ENCODE results near the gene TULP3.

Gene TULP3

DNA sequence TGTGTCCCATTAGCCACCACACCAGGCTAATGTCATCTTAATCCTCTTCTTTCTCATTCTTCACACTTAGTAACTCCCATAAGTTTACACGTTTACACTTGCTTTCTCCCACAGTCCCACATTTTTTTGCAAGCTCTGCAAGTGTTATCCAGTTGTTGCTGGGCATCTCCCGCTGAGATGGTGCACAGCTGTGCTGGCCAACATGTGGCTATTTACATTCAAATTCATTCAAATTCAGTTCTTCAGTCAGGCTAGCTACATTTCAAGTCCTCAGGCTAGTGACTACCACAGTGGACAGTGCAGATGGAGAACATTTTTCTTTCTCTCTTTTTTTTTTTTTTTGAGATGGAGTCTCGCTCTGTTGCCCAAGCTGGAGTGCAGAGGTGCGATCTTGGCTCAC, 58.7 kb downstream of the TULP3 start:
- no peak overlapping the region for H3K4me3 ChIP-seq (ENCODE audit: low read length, poor library complexity, severe bottlenecking)
- no peak overlapping the region for H2AFZ ChIP-seq (ENCODE audit: low read length)
- H3K9ac ChIP-seq (ENCODE audit: low read depth, low read length, poor library complexity, severe bottlenecking): no peak overlapping the region
- H3K79me2 ChIP-seq (ENCODE audit: insufficient read depth, low read length): no peaks in the 10 kb centered on the region
- no peak for TF ChIP-seq EZH2phosphoT487 (IDR thresholded peaks at IDR 0.05; ENCODE audit: borderline replicate concordance)
- TF ChIP-seq, protein P1, sequence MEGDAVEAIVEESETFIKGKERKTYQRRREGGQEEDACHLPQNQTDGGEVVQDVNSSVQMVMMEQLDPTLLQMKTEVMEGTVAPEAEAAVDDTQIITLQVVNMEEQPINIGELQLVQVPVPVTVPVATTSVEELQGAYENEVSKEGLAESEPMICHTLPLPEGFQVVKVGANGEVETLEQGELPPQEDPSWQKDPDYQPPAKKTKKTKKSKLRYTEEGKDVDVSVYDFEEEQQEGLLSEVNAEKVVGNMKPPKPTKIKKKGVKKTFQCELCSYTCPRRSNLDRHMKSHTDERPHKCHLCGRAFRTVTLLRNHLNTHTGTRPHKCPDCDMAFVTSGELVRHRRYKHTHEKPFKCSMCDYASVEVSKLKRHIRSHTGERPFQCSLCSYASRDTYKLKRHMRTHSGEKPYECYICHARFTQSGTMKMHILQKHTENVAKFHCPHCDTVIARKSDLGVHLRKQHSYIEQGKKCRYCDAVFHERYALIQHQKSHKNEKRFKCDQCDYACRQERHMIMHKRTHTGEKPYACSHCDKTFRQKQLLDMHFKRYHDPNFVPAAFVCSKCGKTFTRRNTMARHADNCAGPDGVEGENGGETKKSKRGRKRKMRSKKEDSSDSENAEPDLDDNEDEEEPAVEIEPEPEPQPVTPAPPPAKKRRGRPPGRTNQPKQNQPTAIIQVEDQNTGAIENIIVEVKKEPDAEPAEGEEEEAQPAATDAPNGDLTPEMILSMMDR (conservative IDR thresholded peaks at IDR 0.05; ENCODE audit: low read length): no peak
- no peak overlapping the region for H3K4me2 ChIP-seq (ENCODE audit: low read depth, low read length, poor library complexity, severe bottlenecking)
- no peaks in the 10 kb centered on the region for H3K36me3 ChIP-seq (ENCODE audit: insufficient read depth, low read length)
- H3K9me3 ChIP-seq (ENCODE audit: insufficient read depth, low read depth, low read length): no peaks in the 10 kb centered on the region
- H3F3A ChIP-seq (ENCODE audit: low read depth): no peaks in the 10 kb centered on the region
- no peaks in the 10 kb centered on the region for H3K9me2 ChIP-seq (replicated peaks; ENCODE audit: low read depth, low read length)
- H3K4me1 ChIP-seq (ENCODE audit: insufficient read depth, low read length, poor library complexity, severe bottlenecking): no peaks in the 10 kb centered on the region
- no peaks in the 10 kb centered on the region for H3K27me3 ChIP-seq (ENCODE audit: insufficient read depth, low read length, poor library complexity, severe bottlenecking)
- no peaks in the 10 kb centered on the region for H4K20me1 ChIP-seq (ENCODE audit: insufficient read depth, low read length, poor library complexity, severe bottlenecking)

DNA sequence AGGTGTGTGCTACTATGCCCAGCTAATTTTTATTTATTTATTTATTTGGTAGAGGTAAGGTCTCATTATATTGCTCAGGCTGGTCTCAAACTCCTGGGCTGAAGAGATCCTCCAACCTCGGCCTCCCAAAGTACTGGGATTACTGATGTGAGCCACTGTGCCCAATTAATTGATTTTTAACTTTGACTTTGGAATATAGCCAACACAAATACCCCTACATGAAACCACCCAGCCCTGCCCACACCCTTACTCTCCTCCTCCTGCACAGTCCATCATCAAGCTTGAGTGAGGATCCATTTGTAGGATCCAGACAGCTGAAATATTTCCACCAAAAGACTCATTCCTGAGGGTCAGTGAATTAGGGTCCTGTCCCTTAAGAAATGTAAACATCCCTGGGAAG, 65.2 kb downstream of the TULP3 start:
- Histone ChIP-seq H3K79me2 (ENCODE audit: insufficient read depth, low read length) (no peaks in the 10 kb centered on the region), H3K9me2 (replicated peaks; ENCODE audit: low read depth, low read length) (no peaks in the 10 kb centered on the region), H3K4me1 (ENCODE audit: insufficient read depth, low read length, poor library complexity, severe bottlenecking) (no peaks in the 10 kb centered on the region), H3K4me2 (ENCODE audit: low read depth, low read length, poor library complexity, severe bottlenecking) (no peak overlapping the region), H4K20me1 (ENCODE audit: insufficient read depth, low read length, poor library complexity, severe bottlenecking) (no peaks in the 10 kb centered on the region), H3F3A (ENCODE audit: low read depth) (no peaks in the 10 kb centered on the region), H3K27me3 (ENCODE audit: insufficient read depth, low read length, poor library complexity, severe bottlenecking) (no peaks in the 10 kb centered on the region), H3K4me3 (ENCODE audit: low read length, poor library complexity, severe bottlenecking) (no peak overlapping the region), H3K36me3 (ENCODE audit: insufficient read depth, low read length) (no peaks in the 10 kb centered on the region), H3K9ac (ENCODE audit: low read depth, low read length, poor library complexity, severe bottlenecking) (no peak overlapping the region), H3K9me3 (ENCODE audit: insufficient read depth, low read depth, low read length) (no peaks in the 10 kb centered on the region), H2AFZ (ENCODE audit: low read length) (no peak overlapping the region)
- TF ChIP-seq, protein P1 (conservative IDR thresholded peaks at IDR 0.05; ENCODE audit: low read length): no peak
- no peak for TF ChIP-seq EZH2phosphoT487 (IDR thresholded peaks at IDR 0.05; ENCODE audit: borderline replicate concordance)

GRCh38 chr12:2957816-2958431, 67.2 kb downstream of the TULP3 start:
- Histone ChIP-seq H3K79me2 (ENCODE audit: insufficient read depth, low read length) (no peaks in the 10 kb centered on the region), H3K9ac (ENCODE audit: low read depth, low read length, poor library complexity, severe bottlenecking) (no peak overlapping the region), H3K4me3 (ENCODE audit: low read length, poor library complexity, severe bottlenecking) (no peak overlapping the region), H3K36me3 (ENCODE audit: insufficient read depth, low read length) (no peaks in the 10 kb centered on the region), H3K27me3 (ENCODE audit: insufficient read depth, low read length, poor library complexity, severe bottlenecking) (no peaks in the 10 kb centered on the region), H4K20me1 (ENCODE audit: insufficient read depth, low read length, poor library complexity, severe bottlenecking) (no peaks in the 10 kb centered on the region), H3K9me2 (replicated peaks; ENCODE audit: low read depth, low read length) (no peaks in the 10 kb centered on the region), H3F3A (ENCODE audit: low read depth) (no peaks in the 10 kb centered on the region), H2AFZ (ENCODE audit: low read length) (no peak overlapping the region), H3K9me3 (ENCODE audit: insufficient read depth, low read depth, low read length) (no peaks in the 10 kb centered on the region), H3K4me2 (ENCODE audit: low read depth, low read length, poor library complexity, severe bottlenecking) (no peak overlapping the region), H3K4me1 (ENCODE audit: insufficient read depth, low read length, poor library complexity, severe bottlenecking) (no peaks in the 10 kb centered on the region)
- TF ChIP-seq, protein P1 (conservative IDR thresholded peaks at IDR 0.05; ENCODE audit: low read length): no peak
- TF ChIP-seq EZH2phosphoT487 (IDR thresholded peaks at IDR 0.05; ENCODE audit: borderline replicate concordance): no peak
